ENCODE data around the gene ERN1. TPM values are rescaled to one million over a fixed set of nuclear protein-coding genes. Genes with fewer than 3 reads are reported as not detected.
A peak's percentile ranks its signal among the peaks of the same experiment; 100 is the strongest.
"Not testable (repeated sequence)": the region's sequence is repeated elsewhere in the genome, so short reads cannot be mapped to it uniquely, and the experiment has no call there.

ERN1 gene
- total and polyA plus RNA-seq, 8 donors, result 10.6 to 45.0 (median 11.5) TPM

DNA sequence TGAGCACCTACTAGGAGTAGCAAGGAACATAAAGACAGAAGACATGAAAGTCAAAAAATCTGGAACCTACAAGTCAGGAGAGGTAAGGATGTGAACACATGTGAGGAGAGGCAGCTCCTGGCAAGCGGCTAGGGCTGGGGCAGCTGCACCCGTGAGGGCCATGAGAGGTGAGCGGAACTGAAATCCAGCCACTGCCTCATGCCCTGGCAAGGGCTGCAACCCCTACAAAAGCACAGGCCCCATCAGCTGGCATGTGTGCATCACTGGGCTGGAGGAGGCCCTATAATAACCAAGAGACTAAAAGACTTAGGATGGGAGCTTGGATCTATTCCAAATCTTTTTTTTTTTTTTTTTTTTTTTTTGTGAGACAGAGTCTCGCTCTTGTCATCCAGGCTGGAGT is 40.3 kb upstream of the ERN1 start:
- no peak for TF ChIP-seq CTCF (IDR thresholded peaks at IDR 0.05)
- peaks cover 0 to 47% of the 10 kb centered on the region in 2 donors for H3K36me3 ChIP-seq
- DNase-seq, result peak in 1 of 4 donors; percentile 39
- no peak for ATAC-seq
- intact Hi-C loops (cut with DNase I), result no loop called here
- peaks cover 0 to 29% of the 10 kb centered on the region in 2 donors for H3K4me1 ChIP-seq
- no peak overlapping the region for H3K4me3 ChIP-seq
- no peaks in the 10 kb centered on the region for H3K27me3 ChIP-seq
- H3K27ac ChIP-seq, result no peak overlapping the region
- H3K9me3 ChIP-seq, result no peaks in the 10 kb centered on the region

DNA sequence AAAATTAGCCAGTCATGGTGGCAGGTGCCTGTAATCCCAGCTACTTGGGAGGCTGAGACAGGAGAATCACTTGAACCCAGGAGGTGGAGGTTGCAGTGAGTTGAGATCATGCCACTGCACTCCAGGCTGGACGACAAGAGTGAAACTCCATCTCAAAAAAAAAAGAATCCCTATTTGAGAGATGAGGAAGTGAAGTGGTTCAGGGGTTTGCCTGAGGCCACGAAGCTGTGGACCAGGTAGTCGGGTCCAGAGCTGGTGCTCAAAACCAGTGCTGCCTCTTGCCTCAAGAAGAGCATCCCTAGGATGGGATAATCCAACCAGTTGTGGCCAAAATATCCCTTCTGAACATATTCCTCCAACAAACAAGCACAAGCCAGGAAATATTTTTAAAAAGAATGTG is 37.7 kb upstream of the ERN1 start:
- H3K36me3 ChIP-seq, result peaks cover 0 to 53% of the 10 kb centered on the region in 2 donors
- DNase-seq; H3K27ac ChIP-seq; H3K4me3 ChIP-seq; ATAC-seq; intact Hi-C loops (cut with DNase I); H3K4me1 ChIP-seq; H3K27me3 ChIP-seq; H3K9me3 ChIP-seq: not testable (repeated sequence)

DNA sequence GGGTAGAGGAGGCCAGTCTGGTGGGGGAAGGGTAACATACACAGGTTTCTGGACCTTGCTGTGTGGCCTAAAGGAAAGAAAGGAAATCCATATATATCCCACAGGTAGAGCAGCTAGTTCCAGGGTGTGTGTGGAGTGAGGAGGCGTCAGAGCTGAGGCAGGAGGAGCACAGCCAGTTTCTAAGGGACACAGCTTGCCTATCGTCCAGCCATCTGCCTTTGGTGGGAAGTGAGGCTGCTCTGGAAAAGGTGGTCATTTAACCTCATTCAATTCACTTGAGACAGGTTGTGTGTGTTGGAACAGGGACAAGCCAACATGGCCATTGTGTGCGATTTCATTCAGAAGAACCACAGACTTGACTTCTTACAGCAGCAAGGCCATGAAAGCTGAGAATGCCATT is 36.9 kb upstream of the ERN1 start:
- Histone ChIP-seq H3K27me3 (no peaks in the 10 kb centered on the region), H3K4me1 (no peaks in the 10 kb centered on the region), H3K4me3 (no peak overlapping the region), H3K36me3 (peaks cover 0 to 54% of the 10 kb centered on the region in 2 donors), H3K27ac (no peak overlapping the region), H3K9me3 (no peaks in the 10 kb centered on the region)
- intact Hi-C loops (cut with DNase I), result no loop called here
- TF ChIP-seq CTCF (IDR thresholded peaks at IDR 0.05), result no peak
- DNase-seq (no peak), ATAC-seq (no peak)

- Histone ChIP-seq H3K4me3 (no peak overlapping the region), H3K9me3 (no peaks in the 10 kb centered on the region), H3K27me3 (no peaks in the 10 kb centered on the region), H3K27ac (no peak overlapping the region), H3K36me3 (peaks cover 0 to 43% of the 10 kb centered on the region in 2 donors), H3K4me1 (no peaks in the 10 kb centered on the region)
- no peak for ATAC-seq
- no peak for TF ChIP-seq CTCF (IDR thresholded peaks at IDR 0.05)
- intact Hi-C loops (cut with DNase I), result no loop called here
- no peak for DNase-seq
Observed at GRCh38 chr17:64165347-64165746, 35.4 kb upstream of the ERN1 start.

- Histone ChIP-seq H3K27ac (no peak overlapping the region), H3K36me3 (peaks cover 0 to 40% of the 10 kb centered on the region in 2 donors), H3K27me3 (no peaks in the 10 kb centered on the region), H3K4me1 (no peaks in the 10 kb centered on the region), H3K4me3 (no peak overlapping the region), H3K9me3 (no peaks in the 10 kb centered on the region)
- intact Hi-C loops (cut with DNase I), result no loop called here
- no peak for DNase-seq
- no peak for TF ChIP-seq CTCF (IDR thresholded peaks at IDR 0.05)
- no peak for ATAC-seq
Observed at GRCh38 chr17:64164596-64165285, 34.8 kb upstream of the ERN1 start.

DNA sequence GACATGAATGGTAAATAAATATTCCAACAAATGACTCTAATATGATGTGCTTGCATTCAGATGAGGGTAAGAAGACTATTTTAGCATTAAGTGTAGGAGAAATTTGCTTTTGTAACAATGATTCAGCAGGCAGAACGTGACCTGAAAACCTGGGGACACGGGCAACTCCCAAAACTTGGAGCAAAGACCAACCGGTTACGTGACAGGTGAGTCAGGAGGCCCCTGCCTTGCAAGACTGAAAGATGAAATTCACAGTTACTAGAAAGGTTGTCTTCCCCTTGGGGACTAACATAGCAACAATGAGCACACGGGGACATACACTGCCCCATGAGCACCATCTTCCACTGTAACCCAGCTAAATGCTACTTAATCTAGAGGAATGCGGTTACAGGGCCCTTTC is 33.5 kb upstream of the ERN1 start:
- intact Hi-C loops (cut with DNase I), result no loop called here
- H3K9me3 ChIP-seq, result no peaks in the 10 kb centered on the region
- no peak for TF ChIP-seq CTCF (IDR thresholded peaks at IDR 0.05)
- DNase-seq, result no peak
- H3K4me1 ChIP-seq, result no peaks in the 10 kb centered on the region
- H3K27me3 ChIP-seq, result no peaks in the 10 kb centered on the region
- H3K36me3 ChIP-seq, result peaks cover 0 to 41% of the 10 kb centered on the region in 2 donors
- no peak overlapping the region for H3K4me3 ChIP-seq
- ATAC-seq, result no peak
- H3K27ac ChIP-seq, result no peak overlapping the region
